Gastroesophageal sphincter (tissue), 3 donors: ENCODE results near the gene TSHZ2.

Experiments used
- CTCF ChIP-seq, 4 experiments: fragments of 200-600 bp in 2 of 4; fragments of 450-650 bp in 2 of 4; sonication (generic) in 1 of 4; IDR thresholded peaks; one replicate each; pipeline ENCODE4 v1.5.1; 2017 to 2019; ENCODE audit warnings: antibody characterized with exemption in 4 of 4, mild to moderate bottlenecking in 2 of 4, moderate library complexity in 2 of 4
- EP300 ChIP-seq: sonication (generic); formaldehyde crosslinking; IDR thresholded peaks from one replicate; pipeline ENCODE4 v1.6.1; 2017; ENCODE audit warnings: antibody characterized with exemption, mild to moderate bottlenecking
- POLR2AphosphoS5 ChIP-seq: sonication (generic); formaldehyde crosslinking; IDR thresholded peaks from one replicate; pipeline ENCODE4 v1.6.1; 2017; ENCODE audit warnings: antibody characterized with exemption

GRCh38 chr20:53168491-53168890 lies 196.3 kb downstream of the TSHZ2 start:
- TF ChIP-seq CTCF (IDR thresholded peaks at IDR 0.05) (no peak), POLR2AphosphoS5 (no peak), EP300 (no peak)
